ENCODE results near the gene ABCG1.
"Not testable (repeated sequence)": the region's sequence is repeated elsewhere in the genome, so short reads cannot be mapped to it uniquely, and the experiment has no call there.

The ABCG1 gene

GRCh38 chr21:42218836-42219605, at the start of gene ABCG1:
ABCG1 (plus strand) TSS chr21:42219140; CDS start chr21:42219263, 123 bp downstream.
- peak; percentile 86 for DNase-seq

GRCh38 chr21:42169758-42170157, 49.2 kb upstream of the ABCG1 start:
- no peak for DNase-seq

GRCh38 chr21:42171091-42172053, 47.6 kb upstream of the ABCG1 start:
- peak; percentile 75 for DNase-seq

- no peak for DNase-seq
Measured at GRCh38 chr21:42172596-42173483, 46.1 kb upstream of the ABCG1 start.

GRCh38 chr21:42174173-42174572, 44.8 kb upstream of the ABCG1 start:
- peak; percentile 56 for DNase-seq

- no peak for DNase-seq
Measured at GRCh38 chr21:42175110-42175710, 43.7 kb upstream of the ABCG1 start.

- DNase-seq, result no peak
Measured at GRCh38 chr21:42176859-42177258, 42.1 kb upstream of the ABCG1 start.

- DNase-seq, result no peak
Measured at GRCh38 chr21:42179316-42179715, 39.6 kb upstream of the ABCG1 start.

GRCh38 chr21:42180001-42180400, 38.9 kb upstream of the ABCG1 start:
- not testable (repeated sequence) for DNase-seq

GRCh38 chr21:42182713-42183371, 36.1 kb upstream of the ABCG1 start:
- DNase-seq, result no peak

- DNase-seq, result no peak
Measured at GRCh38 chr21:42183374-42184266, 35.3 kb upstream of the ABCG1 start.

GRCh38 chr21:42186591-42186990, 32.3 kb upstream of the ABCG1 start:
- no peak for DNase-seq

GRCh38 chr21:42187976-42188653, 30.8 kb upstream of the ABCG1 start:
- no peak for DNase-seq

- no peak for DNase-seq
Measured at GRCh38 chr21:42188663-42189062, 30.3 kb upstream of the ABCG1 start.

- no peak for DNase-seq
Measured at GRCh38 chr21:42189431-42189830, 29.5 kb upstream of the ABCG1 start.

- no peak for DNase-seq
Measured at GRCh38 chr21:42189860-42190485, 29.0 kb upstream of the ABCG1 start.

GRCh38 chr21:42190486-42190863, 28.5 kb upstream of the ABCG1 start:
- DNase-seq, result no peak

GRCh38 chr21:42191064-42191463, 27.9 kb upstream of the ABCG1 start:
- DNase-seq, result no peak

Measured in NCI-H69 (cell line).